SKM-1 (cell line): ENCODE data around the gene SASH1.

Source experiments
- DNase-seq: peaks from one replicate; lab custom pipeline; 2025; ENCODE audit not compliant: unreplicated experiment; lab: John Stamatoyannopoulos, UW

The SASH1 gene

DNA sequence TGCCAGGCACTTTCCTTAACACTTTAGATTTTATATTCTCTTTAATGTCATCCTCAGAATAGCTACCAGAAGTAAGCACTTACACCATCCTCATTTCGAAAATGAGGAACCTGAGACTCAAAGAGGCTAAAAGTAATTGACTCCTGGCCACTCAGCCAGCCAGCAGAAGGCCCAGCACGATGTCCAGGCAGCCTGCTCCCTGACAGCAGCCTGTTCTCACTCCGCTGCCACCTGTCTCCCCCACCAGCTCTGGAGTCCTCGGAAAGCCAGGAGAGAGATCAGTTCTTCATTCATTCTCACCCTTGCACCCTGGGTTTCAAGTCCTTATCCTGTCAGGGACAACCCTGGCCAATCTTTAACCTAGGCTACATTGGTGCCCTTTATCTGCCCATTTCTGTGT lies 174.0 kb downstream of the SASH1 start:
- peak; percentile 17 for DNase-seq

DNA sequence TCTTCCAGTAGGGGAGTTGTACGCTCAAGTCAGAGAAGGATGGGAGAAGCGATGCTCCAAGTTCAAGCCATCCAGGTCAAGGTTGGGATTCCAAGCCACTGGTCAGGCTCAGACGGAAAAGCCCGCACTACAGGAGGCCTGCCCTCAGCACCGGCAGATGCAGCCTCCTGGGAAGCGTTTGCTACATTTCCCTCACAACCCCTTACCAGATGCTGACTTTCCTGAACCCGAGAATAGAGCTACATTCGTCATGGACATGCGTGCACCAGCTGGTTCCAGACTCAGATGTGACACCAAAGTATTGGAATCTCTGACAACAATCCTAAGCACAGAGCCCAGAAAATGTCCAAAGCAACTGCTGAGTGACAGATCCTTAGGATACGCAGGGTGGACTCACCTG lies 174.8 kb downstream of the SASH1 start:
- DNase-seq, result no peak

DNA sequence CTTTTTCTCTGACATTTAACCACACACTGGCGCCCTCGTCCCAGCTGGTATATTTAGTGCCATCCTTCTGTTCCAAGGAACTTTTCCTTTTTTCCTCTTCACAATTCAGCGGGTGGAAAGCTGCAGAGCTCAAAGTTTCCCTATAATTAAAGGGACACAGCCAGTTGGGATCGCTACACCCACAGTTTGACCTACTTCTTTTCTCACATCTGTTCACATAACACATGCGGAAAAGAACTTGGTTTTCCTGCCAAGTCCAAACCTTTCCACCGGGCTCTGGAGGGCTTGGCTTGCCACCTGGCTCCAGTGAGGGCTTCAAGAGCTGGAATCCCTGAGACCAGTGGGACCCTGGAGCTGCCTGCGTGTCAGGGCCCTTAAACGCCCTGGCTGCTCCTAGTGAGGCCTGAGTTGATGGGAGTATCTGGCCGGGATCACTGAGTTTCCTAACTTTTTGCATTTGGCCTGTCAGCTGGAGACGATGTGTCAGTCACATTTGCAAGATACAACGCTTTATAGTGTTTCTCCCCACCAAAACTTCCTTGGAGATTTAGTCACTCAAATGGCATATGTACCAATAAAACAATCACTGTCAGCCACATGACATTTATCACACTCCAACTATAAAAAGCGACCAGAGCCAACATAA lies 176.0 kb downstream of the SASH1 start:
- no peak for DNase-seq

DNA sequence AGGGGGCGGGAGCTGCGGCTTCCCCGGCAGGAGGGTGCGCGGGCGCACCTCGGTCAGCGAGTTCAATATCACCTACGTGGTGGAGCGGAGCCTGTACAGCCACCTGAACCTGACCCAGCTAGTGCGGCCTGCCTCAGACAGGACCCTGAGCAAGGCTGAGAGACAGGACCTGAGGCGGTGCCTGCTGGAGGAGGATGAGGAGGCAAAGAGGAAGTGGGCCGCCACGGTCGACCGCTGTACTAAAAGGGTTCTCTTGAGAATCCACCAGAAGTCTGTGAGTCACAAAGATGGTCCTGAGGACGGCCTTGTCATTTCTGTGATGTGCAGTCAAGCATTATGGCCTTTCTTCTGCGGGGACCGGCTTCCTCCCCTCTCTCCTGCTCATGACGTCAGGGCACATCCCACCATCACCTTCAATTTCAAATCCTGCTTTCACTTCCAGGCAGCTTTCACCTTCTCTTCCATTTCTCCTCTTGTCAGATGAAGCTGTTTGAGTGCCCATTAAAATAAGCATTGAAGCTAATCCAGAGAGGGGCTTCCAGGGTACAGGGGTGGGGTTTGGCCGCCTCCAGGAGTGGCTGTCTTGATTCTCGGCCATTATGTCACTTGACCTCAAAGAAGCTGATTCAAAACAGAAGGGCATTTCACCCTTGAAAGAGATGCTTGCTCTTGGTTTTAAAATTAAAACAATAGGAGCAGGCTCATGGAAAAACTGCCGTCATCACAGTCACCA lies 177.6 kb downstream of the SASH1 start:
- DNase-seq, result no peak

DNA sequence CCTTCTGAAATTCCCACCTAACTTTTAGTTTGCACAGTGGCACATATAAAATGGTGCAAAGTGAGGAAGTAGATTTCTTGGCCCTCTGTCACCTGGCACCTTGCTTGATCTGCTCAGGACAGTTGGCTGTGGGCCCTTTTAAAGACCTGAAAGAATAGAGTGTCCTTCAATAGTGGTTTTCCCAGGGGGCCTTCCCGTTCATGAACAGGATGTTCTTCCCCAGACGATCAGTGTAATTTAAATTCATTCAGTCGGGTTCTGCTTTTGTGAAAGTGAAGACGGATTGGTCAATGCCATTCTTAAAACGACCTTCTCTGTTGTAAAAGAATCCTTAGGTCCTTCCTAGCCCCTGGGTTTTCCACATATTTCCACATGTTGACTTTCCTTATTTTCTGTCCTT lies 178.5 kb downstream of the SASH1 start:
- no peak for DNase-seq

DNA sequence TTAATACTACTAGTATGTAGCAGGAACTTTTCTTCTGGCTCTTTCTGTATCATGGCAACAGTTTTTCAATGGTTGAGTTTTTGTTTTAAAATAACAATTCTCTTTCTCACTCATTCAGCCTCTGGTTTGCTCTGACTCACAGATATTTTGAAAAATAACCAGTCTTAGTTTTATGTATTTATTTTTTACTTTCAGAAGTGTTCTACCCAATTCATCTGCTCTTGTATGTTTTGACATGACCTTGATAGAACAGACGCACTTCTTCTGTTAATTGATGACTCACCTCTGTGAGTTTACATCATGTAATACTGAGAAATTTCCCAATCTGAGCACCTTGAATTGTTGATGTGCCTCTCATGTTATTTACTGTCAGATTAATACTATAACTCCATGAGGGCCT lies 178.9 kb downstream of the SASH1 start:
- no peak for DNase-seq

DNA sequence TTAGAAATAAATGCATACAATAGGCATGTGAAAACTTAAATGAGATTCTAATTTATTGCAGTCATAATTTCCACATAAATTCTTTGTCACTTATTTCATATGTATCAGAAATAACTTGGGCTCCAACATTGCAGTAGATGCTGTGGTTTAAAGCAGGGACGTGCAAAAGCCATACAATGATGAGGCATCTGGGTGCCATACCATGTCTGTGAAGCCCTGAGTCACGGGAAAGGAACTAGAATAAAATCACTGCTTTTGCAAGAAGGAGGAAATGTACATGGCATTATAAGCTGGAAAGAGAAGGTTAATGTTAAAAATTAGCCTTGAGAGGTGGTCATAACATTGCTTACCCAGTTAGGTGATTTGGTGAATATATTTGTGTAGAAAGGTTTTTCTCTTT lies 180.4 kb downstream of the SASH1 start:
- no peak for DNase-seq

DNA sequence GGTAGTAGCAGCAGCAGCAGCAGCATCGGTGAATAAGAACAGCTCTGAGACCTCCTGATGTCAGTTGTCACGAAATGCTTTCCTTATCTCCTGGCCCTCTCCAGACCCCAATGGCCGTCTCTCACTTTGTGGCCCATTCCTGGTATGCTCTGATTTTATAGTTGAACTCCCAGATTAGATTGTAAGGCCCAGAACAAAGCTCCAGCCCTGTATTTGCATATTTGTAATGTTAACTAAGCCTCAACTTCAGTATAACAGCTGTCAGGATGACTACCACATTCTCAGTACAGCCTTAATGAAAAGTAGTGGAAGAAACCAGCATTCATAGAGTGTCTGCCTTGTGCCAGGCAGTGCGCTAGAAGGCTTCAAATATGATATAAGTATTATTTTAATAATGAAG lies 180.9 kb downstream of the SASH1 start:
- DNase-seq, result no peak

DNA sequence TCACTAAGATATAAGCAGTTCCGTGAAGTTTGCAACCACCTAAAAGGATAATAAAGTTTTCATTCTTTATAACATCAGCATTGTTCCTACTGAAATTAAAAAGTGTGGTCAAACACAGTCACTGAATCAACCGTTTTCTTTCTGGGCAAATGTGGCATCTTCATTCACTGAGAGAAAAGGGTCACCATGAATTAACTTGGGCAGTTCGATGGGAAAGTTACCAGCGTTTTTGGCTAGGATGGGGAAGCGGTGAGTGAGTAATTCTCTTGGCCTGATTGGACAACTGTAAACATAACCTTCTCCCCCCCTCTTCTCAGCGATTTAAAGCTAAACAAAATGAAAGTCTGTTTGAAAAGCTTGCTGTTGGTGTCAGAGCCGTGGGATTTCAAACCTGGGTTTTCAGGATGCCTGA lies 181.8 kb downstream of the SASH1 start:
- DNase-seq, result no peak

DNA sequence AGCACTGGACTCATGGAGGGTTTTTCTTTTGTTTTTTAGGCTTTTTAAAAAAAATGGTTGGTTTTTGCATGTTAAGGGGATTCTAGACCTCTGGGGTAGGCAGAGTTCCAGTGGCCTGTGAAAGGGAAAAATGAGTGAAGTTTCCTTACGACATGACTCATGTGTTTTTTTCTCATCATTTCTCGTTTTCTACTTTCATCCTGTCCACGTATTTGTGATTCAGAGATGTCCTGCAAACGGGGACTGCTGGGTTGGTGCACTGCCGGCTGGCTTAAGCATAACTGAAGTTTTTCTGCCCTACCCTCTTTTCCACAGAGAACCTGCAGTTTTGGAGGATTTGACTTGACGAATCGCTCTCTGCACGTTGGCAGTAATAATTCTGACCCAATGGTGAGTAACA lies 182.3 kb downstream of the SASH1 start:
- DNase-seq, result no peak

DNA sequence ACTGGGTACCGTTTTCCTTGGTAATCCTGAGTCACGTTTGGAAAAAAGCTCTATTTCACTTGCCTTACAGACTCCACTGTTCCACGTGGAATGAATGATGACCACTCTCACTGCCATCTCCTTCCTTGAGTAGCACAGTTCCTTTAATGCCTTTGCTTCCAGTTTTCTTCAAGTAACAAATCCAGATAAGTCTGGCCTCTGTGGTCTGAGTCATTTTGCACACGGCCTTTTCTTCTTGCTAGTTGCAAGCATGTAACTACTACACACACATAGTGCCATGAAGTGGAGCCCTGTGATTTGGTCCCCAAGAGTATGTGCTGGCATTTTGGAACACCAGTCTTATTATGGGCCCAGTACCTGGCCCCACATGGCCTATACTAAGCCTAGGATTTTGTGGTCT lies 182.8 kb downstream of the SASH1 start:
- no peak for DNase-seq

DNA sequence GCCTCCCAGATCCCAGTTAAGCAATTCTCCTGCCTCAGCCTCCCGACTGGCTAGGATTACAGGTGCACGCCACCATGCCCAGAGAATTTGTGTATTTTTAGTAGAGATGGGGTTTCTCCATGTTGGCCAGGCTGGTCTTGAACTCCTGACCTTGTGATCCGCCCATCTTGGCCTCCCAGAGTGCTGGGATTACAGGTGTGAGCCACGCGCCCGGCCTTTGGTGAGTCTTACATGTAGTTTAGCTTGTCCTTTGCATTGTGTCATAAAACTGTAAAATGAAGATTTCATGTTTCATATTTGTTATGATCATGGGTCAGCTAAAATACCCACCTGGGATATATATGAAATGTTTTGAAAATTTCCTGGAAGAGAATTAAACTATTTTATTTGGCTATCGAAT lies 183.5 kb downstream of the SASH1 start:
- no peak for DNase-seq

DNA sequence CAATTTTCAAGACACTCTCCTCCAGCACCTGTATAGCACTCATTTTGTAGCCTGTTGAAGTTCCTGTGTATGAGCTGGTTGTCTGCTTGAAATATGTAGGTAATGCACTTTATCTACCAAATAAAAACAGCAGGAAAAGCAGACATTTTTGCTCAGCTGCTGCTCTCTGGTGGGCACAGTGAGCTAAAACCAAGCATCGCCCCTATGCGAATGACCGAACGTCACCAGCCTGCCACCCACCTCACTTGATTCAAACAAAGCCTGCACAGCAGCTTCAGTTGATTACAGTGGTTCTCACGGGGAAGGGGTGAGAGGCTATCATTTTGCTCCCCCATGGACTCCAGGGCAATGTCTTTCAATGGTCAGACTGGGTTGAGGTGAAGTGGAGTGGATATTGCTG lies 185.7 kb downstream of the SASH1 start:
- DNase-seq, result no peak

DNA sequence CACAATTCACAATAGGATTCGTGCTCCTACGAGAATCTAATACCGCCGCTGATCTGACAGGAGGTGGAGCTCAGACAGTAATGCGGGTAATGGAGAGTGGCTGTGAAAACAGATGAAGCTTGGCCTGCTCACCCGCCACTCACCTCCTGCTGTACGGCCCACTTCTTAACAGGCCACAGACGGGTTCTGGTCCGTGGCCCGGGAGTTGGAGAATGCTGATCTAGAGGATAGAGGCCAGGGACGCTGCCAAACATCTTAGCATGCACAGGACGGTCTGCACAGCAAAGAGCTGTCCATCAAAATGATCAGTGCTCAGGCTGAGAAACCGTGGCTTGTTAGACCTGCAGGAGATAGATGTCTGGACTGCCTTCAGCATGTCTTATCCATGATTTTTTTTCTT lies 186.4 kb downstream of the SASH1 start:
- no peak for DNase-seq

DNA sequence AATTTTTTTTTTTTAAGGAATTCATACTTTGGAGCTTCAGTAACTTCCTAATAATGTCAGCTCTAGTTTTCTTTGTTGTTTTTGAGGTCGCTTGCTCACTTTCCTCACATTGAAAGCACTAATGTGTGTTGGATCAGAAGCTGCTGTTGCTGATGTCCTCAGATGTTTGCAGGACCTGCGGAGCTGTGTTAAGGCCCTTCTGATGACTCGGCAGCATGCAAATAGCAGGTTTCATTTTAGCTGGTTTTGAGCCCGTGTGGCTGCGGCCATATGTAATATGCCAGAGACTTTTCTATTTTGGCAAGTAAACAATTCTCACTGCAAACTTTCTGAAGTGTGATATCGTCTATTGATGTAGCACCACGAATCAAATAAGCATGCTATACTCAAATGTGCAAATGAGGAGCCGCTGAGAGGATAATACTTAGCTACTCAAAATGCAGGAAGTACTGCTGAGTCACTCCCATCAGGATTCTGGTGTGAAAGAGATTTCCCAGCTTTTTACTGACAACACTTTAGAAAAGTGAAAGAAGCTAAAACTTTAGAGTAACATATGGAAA lies 187.8 kb downstream of the SASH1 start:
- no peak for DNase-seq

DNA sequence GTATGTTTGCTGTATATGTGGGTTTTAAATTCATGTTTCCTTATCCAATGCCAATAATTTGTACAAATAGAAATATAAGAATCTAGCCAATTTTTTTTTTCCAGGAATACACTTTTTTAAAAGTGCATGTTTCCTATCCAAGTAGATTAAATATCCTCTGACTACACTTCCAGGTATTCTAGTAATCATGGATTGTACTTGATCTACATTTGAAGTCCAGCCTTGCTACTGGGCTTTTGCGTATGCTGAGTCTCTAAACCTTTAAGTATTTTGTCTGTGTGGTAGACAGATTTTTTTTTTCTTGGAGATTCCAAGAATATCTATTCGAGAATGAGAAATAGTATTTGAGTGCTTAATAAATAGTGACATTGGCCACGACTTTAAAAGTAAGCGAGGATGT lies 188.3 kb downstream of the SASH1 start:
- no peak for DNase-seq

DNA sequence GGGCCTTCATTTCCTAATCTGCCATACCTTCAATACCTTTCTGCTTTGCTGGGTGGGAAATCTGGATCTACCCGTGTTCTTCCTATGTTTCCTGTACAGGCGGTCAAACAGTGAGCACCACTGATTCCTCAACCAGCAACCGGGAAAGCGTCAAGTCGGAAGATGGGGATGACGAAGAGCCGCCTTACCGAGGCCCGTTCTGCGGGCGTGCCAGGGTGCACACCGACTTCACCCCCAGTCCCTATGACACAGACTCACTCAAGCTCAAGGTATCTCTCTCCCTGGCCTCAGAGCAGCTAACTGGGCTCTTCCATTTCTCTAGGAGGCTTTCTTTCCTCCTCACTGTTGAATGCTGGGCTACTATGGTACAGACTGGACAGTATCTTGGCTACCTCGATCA lies 190.1 kb downstream of the SASH1 start:
- DNase-seq, result no peak

DNA sequence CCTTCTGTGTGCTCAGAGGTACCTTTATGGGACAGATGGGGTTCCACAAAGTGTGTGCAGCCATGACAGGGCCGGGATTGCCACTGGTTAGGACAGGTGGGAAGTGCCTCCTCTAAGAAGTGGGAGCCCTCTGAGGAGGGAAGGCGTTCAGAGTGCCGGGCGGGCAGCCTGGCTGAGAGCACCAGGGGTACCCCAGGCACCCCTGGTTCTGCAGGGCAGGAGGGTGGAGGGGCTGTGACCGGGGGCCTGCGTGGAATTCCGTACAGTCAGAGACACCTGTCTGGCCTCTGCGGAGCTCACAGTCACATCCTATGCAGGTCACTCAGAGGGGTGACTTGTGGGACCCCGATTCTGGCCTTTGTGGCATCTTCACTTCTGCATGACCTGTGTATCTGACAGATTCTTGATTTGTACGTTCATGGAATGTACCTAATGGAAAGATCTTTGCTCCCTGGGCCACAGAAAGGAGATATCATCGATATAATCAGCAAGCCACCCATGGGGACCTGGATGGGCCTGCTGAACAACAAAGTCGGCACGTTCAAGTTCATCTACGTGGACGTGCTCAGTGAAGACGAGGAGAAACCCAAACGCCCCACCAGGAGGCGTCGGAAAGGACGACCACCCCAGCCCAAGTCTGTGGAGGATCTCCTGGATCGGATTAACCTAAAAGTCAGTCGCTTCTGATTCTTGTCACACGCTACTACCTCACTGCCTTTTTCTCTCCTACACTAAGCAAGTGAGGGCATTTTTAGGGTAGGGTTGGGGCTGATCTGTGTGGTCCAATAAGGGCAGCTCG lies 190.9 kb downstream of the SASH1 start:
- no peak for DNase-seq

DNA sequence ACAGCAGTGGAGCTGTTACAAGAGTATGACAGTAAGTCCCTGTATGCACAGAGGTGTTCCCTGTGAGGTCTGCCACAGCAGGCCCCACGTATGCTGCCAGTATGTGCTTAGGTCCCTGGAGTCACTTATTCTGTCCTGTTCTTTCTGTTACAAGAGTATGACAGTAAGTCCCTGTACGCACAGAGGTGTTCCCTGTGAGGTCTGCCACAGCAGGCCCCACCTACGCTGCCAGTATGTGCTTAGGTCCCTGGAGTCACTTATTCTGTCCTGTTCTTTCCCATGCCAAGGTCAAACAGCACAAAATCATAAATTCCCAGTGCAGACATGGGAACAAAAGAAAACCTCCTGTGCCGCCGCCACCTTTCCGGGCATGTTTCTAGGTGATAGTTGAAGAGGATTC lies 192.2 kb downstream of the SASH1 start:
- DNase-seq, result no peak

DNA sequence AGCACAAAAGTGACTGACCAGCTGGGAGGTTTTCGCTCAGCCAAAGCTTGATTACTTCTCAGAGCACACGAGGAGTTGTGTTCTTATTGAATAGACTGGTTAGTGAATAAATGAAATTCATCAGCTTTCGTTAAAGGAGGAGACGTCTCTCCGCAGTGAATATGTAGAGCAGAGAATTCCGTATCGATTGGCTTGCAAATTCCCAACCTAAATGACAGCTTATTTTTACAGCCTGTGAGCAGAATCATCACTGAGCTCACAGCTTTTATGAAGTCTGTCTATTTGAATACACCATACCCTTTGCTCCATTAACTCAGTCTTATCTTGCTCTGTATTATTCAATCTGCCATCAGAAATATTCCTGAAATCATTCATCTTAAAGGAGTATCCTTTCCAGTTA lies 192.7 kb downstream of the SASH1 start:
- no peak for DNase-seq

DNA sequence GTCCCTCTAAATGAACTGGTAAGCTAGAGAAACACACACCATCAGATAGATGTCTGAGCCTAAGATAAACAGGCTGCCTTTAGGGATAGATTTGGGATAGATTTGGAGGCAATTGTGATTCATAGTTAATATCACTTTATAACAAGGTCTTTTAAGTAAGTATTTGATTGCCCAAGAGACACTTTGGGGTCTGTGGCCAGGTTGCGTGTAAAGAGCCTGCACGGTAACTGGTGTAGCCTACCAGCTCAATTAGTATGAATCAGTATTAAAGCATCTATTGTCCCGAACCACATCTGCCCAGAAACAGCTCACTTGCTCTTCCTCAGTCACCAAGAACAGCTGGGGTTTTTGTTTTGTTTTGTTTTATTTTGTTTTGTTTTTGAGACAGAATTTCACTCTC lies 193.3 kb downstream of the SASH1 start:
- no peak for DNase-seq
